ENCODE measurements around the gene RFXAP.

The RFXAP gene

DNA sequence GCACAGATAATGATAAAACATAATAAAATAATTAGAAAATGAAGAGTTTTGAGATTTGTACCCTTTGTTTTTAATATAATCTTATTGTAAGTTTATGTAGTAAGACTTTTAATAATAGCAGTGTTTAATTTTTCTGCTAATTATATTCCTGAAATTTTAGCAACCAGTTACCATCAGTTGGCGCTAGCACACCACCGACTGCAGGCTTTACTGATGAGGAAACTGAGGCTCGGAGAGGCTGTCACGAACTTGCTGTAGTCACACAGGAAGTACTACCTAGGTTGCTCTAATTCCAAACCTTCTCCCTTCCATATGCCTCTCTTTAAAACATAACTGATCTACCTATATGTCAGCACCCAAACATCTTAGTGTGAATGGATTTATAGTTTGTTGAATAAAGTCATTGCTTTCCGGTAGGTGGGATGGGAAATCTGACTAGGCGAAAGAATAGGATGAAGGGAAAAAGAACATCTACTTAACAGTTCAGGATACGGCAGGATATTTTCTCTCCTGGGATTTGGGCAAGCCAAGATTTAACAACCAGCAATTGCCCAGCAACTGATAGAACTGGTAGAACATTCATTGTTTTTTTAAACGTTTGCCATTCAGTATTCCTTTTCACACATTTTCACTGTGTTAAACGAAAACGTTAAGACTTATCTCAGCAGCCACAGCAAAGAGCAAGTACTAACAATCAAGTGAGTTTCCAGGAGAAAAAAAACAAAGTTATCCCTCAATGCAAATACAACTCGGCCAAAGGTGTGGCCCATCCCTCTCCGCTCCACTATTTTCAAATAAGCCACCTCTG is 822 bp upstream of the RFXAP start:
- no peak for DNase-seq

DNA sequence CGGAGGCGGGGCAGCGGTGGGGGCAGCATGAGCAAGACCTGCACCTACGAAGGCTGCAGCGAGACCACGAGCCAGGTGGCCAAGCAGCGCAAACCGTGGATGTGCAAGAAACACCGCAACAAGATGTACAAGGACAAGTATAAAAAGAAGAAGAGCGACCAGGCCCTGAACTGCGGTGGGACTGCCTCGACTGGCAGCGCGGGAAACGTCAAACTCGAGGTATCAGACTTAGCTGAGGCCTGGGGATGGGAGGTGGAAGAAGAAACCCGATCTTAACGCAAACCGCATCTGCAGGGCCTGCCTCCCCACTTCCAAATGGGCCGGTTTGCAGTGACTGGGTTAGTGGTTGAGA is 693 bp downstream of the RFXAP start:
- no peak for DNase-seq

DNA sequence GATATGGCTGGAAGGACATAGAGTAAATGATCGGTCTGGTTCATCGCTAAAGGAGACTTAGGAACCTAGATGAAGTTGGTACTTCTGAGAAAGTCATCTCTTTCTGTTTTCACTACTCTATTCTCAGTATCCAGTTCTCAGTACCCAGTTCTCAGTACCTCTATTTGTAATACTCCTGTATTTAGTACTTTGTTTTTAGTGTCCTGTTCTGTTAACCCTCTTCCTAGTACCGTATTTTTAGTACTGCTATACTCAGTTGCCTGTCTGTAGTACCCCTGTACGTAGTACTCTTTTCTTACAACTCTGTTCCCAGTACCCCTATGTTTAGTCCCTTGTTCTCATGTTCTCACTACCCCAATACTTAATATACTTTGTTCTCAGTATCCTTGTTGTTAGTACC is 1.2 kb downstream of the RFXAP start:
- DNase-seq = no peak

DNA sequence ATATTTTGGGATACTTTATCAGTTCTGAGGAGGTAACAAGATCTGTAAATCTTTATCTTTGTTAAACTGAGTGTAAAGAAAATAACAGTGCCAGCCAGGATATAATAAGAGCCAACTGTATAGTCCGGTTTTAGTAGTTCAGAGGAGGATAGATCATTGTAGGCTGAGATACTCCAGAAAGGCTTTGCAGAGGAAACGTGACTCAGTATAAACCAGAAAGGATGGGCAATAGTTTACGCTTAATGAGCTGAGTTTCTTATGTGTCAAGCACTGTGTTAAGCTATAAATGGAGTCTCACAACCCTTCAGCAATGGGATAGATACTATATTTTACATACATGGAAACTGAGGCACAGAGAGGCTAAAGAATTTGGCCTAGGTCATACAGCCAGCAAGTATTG is 3.8 kb downstream of the RFXAP start:
- DNase-seq = no peak

DNA sequence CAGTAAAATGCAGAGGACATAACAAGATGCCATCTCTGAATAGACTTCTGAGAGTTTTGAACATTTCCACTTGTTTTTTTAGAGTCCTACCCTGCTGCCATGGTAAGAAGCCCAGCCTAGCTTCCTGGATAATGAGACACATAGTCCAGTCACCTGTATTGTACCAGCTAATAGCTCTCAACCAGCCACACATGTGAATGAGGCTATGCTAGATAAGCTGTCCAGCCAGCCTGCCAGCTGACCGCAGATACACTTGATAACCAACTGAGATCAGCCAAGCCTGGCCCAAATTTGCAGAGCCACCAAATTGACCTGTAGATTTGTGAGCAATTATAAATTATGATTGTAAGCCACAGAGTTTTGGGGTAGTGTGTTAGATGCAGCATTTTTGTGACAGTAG is 10.7 kb downstream of the RFXAP start:
- no peak for DNase-seq

DNA sequence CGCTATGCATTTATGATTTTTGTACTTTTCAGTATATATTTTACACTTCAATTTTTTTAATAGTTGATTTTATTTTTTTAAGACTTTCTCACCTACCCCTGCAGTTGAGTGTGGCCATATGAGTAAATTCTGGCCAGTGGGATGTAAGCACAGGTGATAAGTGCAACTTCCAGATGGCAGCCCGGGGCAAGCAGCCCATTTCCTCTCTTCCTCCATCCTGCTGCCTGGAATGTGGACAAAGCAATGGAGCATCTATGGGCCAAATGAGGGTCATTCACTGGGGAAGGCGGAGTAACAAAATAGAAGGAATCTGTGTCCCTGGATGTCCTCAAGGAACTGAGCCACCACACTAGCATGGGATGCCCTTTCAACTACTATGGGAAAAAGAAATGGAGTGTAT is 12.3 kb downstream of the RFXAP start:
- DNase-seq = no peak

DNA sequence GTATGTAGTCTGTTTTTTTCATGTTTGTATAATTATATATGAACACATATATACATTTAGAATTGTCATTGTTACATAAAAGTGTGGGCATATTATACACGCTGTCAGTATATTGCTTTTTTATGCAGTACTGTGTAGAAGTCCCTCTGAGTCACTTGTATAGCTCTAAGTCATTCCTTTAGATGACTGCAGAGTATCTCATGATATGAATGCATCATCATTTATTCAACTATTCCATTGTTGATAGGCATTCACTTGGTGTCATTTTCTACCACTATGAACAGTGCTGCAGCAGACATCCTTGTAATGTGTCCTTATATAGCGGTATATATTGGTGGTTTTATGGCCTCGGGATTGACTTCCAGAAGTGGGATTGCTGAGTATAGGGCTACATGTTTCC is 15.3 kb downstream of the RFXAP start:
- no peak for DNase-seq

DNA sequence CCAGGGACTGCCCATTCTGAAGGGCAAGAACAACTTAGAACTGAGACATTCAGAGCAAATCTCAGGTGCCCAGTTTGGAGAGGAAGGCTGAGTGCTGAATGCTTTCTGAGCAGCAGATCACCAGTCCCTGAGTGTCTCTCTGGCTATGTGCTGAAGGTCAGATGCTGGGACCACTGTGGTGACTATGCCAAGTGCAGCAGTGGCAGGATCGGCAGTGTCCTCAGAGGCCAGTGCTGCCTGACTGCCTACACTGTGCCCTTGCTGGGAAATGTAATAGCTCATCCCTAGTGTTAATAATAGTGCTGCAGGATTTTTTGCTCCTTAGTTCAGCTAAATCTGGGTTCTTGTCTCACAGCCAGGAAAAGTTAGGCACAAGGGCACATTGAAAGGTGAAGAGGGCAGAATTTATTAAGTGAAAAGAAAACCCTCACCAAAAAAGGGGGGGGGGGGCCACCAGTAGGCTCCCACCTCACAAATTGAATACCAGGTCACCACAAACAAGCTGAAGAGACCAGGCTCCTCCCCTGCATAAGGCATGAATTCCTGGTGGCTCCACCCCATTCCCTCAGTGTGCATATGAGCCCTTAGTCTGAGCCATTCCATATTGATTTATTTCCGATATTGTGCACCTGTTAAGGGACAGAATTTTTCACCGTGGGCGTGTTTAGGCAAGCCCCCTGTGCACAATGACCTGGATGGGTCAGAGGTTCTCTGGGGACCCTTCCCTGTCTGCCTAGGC is 18.5 kb downstream of the RFXAP start:
- no peak for DNase-seq

DNA sequence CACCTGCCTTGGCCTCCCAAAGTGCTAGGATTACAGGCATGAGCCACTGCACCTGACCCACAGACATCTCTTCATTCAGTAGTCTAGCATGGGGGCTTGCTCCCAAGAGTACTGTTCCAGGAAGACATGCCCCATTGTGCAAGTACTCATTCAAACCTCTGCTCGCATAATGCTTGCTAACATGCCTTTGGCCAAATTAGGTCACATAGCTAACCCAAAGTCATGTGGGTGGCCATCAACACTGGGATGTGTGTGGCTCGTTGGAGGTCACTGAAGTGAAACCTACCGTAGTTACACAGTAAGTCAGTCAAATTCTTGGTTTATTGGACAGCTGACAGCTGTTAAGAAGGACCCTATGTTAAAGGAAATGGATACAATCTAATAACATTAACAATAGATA is 20.3 kb downstream of the RFXAP start:
- DNase-seq = no peak

DNA sequence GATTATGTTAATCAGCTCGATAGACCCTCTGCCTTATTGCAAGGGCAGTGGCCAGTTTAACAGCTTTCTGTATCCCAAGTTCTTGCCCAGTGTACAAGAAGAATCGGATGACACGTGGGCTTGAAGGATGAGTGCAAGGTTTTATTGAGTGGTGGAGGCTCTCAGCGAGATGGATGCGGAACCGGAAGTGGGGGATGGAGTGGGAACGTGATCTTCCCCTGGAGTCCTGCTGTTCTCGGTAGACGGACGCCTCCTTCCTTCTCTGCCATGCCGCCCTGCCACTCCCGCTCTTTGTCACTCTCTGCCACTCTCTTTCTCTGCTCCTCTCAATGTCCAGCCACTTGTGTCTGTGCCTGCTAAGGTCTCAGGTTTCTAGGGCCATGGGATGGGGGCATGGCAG is 21.0 kb downstream of the RFXAP start:
- no peak for DNase-seq

DNA sequence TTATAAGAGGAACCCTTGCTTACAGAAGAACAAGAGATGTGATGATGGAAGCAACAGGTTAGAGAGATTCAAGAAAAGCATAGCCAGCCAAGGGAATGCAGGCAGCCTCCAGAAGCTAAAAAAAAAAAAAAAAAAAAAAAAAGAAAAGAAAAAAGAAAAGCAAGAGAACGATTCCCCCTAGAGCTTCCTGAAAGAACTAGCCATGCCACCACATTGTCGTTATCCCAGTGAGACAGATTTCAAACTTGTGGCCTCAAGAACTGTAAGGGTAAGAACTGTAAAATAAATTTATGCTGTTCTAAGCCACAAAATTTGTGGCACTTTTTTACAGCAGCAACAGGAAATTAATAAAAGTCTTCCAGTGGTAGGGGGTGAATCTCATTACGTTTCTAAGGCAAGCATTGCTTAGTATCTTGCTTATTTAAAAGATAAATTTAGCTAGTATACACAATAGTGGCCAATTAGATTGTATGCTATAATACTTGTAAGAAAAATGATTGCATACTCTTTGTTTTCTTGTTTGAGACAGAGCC is 21.8 kb downstream of the RFXAP start:
- DNase-seq = no peak

DNA sequence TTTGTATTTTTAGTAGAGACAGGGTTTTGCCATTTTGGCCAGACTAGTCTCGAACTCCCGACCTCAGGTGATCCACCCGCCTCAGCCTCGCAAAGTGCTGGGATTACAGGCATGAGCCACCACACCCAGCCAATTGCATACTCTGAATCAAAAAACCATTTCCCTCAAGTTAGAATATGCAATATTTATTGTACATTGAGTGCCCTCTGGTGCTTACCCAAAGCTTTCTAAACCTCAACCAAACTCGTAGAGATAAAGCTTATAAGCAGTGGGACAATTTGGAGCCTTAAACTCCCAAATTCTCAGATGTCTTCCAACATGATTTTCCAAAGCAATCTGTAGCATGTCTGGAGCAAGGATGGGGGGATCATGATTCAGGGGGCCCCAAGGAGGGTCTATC is 22.4 kb downstream of the RFXAP start:
- DNase-seq = no peak

DNA sequence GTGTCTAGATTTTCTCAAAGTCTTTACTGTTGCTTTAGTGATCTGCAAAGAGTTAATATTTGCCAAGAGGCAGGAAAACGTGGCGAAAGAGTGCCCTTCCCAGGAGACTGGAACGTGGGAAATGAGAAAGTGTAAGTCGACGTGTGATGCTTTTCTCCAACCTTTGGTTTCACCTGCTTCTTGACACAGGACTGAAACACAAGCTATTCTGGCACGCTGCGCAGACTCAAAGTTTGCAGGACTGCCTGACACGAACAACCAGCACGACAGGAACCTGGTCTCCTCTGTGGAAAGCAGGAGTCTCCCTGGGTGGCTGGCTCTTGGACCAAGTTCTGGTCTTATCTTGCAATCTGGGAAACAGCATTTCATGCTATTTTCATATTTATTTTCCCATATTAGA is 28.6 kb downstream of the RFXAP start:
- no peak for DNase-seq

DNA sequence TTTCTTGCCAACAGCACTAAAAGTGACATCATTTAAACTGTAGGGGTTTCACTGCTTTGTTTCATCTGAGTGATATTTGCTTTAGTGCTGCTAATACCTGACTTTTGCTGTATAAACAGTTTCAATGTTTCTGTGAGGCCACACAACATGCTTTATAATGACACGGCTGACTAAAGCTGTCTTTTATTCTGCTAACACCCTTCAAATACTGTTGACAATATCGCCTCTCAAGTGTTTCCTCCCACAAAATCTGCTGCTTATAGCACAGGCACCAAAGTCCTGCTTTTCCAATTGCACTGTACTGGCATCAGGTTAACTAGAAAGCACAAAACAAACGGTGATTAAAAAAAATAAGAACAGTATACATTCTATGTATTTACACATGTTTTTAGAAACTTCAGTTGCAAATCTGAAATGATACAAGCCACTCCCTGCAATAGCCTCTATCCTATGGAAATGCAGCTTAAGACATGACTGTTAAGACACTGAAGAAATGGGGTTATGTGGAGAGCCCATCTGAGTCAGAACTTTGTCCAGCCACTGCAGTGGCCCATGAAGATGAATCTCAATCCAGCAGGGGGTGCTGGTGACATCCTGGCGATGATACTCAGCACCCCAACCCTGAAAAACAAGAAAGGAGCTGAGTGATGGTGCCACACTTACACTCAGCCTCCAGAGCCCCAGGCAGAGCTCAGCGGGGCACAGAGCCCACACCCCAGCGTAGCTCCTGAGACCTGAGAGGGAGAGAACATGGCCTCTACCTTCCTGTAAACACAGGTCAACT is 29.4 kb downstream of the RFXAP start:
- DNase-seq = no peak

DNA sequence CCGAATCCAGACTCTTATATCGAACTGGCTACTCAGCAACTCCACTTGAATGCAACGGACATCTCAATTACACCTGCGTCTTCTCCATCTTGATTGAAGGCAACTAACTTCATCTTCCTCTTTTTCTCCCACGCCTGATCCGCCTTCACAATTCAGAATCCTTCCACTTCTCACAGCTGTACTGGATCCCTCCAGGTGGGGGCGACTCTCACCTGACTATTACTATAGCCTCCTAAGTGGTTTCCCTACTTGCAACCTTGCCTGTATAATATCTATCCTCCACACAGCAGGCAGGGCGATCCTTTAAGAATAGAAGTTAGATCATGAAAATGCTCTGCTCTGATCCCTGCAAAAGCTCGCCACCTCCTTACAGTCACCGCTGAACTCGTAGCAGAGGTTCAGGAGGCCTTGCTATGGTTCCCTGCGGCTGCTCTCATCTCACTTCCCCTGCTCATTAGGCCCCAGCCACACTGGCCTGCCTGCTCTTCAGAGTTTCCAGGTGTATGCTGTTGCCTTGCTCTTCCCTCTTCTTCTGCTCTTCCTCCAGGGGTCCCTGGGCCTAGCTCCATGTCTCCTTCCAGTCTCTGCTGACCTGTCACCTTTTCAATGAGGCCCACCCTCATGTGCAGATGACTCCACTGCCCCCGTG is 31.9 kb downstream of the RFXAP start:
- DNase-seq = no peak

DNA sequence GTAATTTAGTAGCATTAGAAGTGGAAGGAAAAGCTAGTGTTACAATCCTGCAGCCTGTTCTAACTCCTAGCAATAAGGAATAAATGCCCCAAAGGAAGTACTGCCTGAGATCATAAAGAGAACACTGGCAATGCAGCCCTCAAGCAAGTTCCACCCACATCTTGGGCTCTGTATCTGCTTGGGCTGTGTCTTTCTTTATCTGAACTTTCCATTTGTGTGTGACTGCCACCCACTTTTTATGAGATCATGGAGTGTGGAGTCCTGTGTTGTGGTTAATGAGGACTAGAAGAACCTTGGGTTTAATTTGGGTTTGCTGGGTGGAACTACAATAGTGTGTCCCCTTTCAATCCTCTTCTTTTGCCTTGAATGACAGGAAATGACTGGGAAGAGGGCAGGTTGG is 38.2 kb downstream of the RFXAP start:
- no peak for DNase-seq

DNA sequence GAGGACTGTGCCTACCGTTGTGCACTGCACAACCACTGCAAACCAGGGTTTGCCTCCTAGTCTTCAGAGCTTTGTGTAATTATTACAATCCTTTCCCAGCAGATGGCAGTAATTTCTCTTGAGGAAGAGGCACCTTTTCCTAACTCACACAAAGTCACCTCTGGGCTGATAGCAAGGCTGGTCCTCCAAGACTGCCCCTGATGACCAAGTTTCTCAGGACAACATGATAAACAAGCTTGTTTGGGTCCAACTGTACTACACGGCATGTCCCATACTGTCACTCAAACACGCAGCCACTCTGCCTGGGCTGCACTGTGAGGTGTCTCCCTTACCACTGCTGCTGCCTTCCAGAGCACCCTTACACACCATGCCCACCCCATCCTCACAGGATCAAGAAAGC is 39.3 kb downstream of the RFXAP start:
- DNase-seq = no peak

DNA sequence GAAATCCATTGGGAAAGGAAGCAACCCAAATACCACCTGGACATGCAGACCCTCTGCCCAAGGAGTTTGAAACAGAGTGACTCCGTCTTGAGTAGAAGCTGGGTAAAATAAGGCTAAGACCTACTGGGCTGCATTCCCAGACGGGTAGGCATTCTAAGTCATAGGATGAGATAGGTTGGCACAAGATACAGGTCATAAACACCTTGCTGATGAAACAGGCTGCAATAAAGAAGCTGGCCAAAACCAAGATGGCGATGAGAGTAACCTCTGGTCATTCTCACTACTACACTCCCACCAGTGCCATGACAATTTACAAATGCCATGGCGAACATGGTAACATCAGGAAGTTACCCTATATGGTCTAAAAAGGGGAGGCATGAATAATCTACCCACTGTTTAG is 40.2 kb downstream of the RFXAP start:
- no peak for DNase-seq

DNA sequence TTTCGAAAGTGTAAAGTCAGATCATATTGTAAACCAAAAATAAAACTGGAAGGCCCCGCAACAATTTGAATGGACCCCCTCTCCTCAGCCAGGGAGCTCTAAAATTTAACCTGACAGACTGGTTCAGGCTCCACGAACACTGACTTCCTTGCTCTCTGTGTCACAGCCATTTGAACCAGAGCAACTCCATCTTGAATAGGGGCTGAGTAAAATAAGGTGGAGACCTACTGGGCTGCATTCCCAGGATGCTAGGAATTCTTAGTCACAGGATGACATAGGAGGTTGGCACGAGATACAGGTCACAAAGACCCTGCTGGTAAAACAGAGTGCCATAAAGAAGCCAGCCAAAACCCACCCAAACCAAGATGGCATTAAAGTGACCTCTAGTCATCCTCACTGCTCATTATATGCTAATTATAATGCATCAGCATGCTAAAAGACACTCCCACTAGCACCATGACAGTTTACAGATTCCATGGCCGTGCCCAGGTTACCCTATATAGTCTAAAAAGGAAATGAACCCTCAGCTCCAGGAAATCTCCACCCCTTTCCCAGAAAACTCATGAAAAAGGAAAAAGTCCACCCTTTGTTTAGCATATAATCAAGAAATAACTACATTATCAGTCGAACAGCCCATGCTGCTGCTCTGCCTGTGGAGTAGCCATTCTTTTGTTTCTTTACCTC is 43.1 kb downstream of the RFXAP start:
- DNase-seq = no peak

DNA sequence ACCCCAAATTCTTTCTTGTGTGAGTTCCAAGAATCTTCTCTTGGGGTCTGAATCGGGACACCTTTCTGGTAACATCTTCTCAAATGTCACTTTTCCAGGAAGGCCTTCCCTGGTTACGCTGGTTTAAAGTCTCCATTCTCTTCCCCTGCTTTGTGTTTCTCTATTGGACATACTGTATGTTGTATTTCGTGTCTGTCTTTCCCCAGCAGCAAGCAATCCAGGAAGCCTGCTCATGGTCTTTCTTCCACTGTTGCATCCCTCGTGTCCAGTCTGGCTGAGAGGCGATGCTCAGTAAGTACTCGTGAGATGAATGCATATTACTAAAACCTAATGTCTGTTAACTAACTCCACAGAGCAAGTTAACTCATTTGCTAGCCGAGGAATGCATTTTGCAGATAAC is 43.7 kb downstream of the RFXAP start:
- no peak for DNase-seq

DNA sequence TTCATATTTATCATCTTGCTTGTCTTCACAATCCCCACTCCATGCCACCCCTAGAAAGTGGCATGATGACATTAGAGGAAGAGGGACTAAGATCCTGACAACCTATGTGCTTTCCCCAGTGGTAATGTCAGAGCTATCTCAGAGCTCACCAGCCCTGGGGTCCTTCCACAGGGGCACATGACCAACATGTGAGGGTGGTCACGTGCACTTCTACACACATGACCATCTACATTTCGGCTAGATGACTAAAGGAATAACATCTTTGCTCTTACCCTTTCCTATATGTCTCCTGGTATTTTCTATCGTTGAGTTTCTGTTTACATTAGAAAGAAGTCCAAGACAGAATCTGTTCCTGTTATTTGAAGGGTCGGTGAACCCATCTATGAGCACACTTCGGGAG is 46.2 kb downstream of the RFXAP start:
- no peak for DNase-seq

DNA sequence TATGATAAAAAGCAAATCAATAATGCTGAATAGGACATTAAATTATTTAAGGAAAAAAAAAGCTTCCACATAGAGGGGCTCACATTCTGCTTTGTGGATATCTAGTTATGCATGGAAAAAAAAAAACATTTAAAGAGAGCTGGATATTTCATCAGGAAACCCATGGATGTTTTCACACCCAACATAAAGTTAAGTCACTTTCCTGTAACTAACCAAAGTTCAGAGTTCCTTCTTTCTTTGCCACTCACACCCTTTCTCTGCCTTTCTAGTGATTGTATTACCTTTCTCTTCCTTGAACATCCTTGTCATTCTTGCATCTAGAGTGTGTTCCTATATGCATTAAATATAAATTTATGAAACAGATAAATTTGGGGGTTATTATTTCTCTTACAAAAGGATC is 47.2 kb downstream of the RFXAP start:
- no peak for DNase-seq

Measured in NCI-H1436 treated with DMSO at 0.1 percent for 48 hours (cell line).